ENCODE data around the gene FMN1.

GRCh38 chr15:32899126-32899596 is 295.4 kb downstream of the FMN1 start:
- TF ChIP-seq REST (IDR thresholded peaks at IDR 0.05; ENCODE audit: insufficient read depth in 1 of 2, low read depth in 2 of 2, low read length in 1 of 2) (no peak), TCF7L2 (IDR thresholded peaks at IDR 0.05; ENCODE audit: low read depth, low read length) (no peak)
